ENCODE data around the gene CLRN3.

Gene CLRN3

DNA sequence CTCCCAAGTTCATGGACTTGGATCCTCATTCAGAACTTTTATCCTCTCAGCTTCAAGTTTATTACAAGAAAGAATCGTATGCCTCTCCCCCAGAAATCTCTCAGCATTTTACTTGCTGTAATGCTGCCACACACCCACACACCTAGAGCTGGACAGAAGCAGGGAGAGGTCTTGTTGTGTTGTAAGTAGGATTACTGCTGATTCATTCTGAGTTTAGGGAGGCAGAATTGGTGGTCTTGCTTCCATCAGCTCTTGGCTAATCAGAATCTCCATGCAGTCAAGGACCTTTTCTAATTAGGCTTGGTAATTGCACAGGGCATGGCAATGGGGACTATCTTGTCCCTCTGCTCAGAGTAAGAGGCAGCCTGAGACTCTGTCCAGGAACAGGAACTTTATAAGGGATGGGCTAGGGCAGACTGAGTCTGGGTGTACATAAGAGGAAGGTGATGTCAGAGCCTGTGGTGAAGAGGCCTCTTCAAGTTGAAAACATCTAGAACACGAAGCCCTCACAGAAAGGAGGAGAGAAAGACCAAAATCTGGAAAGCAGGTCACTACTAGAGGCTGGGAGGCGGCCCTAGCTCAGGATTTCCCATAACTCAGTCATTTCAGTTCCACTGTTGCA, 7.1 kb upstream of the CLRN3 start:
- DNase-seq, result peak; percentile 89 to 90

DNA sequence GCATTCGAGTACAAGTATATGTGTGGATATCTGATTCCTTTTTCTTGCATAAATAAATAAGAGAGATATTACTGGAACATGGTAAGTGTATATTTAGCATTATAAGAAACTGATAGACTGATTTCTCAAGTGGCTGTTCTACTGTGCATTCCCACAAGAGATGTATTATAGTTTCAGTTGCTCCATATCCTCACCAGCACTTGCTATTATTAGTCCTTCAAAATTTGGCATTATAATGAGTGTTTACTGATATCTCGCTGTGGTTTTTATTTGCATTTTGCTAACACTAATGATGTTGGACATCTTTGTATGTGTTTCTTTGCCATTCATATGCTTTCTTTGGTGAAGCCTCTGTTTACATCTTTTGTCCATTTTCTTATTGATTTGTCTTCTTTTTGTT, 4.4 kb upstream of the CLRN3 start:
- no peak for DNase-seq

DNA sequence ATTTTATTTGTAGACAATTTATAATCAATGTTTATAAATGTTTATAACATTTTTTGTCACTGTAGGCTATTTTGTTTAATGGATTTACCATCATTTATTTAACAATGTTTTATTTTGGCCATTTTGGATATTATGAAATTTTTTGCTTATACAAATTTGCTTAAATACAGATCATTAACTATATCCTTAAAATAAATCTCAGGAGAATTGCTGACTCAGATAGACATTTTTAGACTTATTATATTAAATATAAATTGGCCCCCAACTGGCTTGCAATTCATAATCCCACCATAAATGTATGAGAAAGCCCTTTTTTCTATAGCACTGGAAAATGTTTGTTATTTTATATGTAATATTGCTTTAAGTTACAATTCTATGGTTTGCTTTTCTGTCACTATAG, 3.8 kb upstream of the CLRN3 start:
- DNase-seq, result no peak

DNA sequence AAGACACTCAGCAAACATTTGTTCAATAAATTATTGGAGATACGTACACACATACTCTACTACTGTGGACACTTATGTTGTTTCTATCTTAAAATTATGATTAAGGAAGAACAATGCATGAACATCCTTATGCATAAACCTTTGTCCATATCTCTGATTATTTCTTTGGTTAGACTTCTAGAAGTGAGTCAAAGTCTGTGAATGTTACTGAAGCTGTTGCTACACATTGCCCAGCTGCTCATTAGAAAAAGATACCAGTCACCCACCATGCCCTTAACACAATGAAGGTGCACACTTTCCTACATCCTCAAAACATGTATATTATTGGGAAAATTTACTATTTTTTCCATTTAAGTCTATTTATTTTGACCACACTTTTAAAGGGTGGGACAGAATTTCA, 1.4 kb upstream of the CLRN3 start:
- no peak for DNase-seq

DNA sequence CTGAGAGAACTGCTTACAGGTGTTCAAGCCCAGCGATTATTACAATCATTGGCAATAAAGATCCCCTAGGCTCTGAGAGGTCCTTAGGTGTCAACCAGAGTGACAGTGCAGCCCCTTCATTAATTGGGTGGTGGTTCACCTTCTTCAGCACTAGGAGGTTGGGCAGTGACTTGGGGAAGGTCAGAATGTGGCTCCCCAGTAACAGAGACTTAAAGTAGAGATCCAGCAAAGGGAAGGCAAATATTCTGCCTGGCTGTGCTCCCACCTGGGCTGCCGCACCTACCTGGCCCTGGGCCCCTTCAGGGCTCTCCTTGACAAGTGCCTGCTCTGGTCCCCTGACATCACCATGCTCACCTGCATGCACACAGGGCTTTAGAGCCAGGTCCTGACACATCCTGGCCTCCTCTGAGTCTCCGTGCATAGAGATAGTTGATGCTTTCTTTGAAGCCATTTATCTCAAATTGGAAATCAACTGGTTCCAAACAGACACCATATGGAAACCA, 1.9 kb downstream of the CLRN3 start:
- DNase-seq, result no peak

DNA sequence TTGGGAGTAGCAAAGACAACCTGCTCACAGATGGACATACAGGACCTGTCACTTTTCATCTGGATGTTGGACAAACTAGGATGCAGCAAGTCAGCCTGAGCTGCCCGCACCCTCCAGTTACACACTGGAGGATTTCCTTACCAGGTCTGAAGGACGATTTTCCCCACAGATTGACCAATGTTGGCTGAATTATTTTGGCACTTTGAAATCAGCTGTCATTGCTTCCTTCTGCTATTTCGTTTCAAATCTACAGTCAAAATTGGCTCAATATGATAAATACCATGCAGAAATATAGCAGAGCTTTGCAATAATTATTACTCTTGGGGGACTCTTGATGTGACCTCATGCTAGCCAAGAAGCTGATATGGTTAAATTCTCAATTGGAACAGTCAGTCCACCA, 2.5 kb downstream of the CLRN3 start:
- DNase-seq, result peak; percentile 39 to 53

DNA sequence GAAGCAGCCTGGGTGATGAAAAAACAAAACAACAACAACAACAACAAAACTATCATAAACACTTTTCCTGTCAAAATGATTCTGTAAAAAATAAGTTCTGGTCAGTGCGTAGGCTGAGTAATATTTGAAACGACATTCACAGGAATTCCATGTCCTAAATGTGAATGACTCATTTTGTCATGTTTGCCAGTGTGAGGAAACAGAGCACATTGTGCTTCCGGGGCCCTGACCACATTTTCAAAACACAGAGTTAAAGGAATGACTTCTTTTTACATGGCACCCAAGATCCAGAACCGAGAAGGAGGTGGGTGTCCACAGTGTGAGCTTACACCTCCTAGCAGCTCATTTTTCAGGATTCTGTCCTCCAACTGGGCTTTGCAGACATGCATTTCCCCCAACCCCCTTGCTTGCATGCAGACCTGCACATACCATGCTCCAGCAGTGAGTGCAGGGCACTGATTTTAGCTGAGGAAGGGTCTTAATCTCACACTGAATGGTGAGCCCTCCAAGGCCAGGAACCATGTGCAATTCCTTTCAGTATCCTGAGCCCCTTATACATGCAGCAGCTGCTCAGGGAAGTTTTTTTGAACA, 3.0 kb downstream of the CLRN3 start:
- DNase-seq, result peak; percentile 80 to 82

DNA sequence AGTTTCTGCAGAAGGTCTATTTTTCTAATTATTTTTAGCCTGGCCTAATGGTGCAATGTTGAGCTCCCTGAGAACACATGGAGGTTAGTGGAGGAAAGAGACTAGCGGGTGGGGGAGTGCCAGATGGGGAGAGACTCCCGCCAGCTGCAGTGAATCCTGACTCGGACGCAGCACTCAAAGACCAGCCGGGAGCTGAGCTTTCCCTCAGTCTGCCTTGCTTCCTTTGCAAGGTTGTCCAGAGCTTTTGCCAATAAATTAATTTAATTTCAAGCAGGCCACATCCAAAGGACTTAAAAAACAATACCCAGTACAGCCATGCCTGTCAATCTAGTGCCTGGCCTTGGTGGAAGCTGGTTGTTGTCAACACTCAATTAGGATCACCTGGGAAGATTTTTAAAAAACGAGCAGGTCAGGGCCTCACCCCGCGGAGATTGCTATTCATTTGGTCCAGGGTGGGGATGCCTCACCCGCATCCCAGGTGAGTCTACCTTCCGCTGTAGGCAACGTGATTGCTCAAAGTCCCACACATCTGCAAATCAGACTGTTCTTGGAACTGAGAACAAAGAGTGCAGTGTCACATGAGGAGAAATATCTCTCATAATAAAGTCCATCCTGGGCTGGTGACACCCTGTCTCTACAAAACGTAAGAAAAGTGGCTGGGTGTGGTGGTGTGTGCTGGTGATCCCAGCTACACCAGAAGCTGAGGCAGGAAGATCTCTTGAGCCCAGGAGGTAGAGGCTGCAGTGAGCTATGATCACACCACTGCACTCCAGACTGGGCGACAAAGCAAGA, 4.0 kb downstream of the CLRN3 start:
- no peak for DNase-seq

DNA sequence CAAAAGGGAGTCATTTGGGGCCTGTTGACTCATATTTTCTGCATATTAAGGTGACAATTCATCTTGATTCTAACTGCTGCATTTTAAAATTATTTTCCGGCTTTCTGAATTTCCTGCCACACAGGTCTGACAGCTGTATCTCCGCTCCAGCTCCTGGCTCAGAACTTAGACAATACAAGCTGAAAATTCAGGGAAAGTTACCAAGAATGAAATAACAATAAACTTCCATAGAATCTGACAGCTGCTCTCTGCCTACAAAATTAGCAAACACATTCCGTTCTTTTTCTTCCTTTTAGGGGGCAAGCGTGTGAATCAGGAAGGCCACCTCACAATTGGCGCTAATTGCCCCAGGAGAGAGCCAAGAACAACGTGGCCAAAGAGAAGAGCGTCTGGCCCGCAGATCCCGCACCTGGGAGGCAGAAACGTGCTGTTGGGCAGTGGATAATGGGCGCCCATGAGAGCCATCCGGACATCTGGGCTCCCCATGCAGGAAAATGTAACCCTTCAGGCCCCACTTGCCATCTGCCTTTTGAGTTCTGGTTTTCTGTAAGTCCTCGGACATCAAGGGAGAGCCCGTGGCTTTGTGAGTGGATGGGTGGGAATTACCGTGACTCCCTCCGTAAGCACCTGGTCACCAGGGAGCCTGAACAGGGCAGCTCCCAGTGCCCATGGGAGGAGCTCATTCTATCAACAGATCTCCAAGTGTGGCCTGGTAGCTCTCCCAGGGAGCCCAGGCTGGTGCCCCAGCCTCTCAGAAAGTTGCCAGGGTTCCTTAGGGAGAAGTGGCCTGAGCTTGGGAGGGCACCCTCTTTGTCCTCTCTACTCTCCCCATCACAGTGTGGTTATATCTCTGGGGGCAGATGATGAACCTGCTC, 5.0 kb downstream of the CLRN3 start:
- no peak for DNase-seq

DNA sequence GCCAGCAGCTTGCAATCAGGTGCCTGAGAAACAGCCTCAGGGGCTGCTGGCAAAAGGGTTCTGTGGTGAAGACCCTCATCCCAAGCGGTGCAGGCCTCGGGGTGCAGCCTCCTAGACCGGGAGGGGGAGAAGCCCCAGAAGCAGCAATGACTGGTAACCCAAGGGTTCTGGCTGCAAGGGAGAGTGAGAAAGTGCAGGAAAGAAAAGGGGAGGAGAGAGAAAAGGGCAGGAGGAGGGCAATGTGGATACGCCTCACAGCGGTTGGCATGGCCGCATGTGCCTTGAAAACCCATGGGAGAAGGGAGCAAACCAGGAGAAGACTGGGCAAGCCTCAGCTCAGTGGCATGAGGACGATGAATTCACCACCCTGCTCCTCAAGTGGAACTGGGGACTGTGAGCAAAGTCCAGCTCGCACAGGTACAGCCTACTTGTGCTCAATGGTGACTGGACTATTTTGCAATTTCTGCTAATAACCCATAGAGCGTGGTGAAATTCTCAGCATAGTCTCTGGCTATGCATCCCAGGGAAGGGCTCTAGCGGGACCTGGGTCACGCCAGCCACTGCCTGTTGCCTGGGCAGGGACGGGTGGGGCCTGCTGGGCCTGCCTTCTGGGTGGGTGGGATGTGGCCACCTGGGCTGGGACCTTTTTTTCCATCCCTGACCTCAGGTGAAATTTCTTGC, 6.2 kb downstream of the CLRN3 start:
- DNase-seq, result no peak

DNA sequence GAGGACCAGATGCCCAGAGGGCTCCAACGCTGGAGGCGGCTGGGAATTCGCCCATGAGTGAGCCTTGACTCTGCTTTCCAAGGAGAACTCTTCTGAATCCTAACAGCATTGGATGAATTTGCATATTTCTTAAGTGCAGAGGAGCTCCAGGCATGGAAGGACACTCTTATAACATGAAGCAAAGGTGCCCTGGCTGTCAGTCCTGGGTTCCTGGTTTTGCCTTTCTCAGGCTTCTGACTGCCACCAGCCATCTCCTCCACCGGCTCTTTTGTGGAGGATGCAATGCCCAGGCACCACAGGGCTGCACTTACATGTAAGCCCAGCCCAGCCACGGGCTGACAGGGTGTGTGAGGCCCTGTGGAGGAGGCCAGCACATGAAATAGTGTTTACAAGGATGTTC, 8.2 kb downstream of the CLRN3 start:
- no peak for DNase-seq

DNA sequence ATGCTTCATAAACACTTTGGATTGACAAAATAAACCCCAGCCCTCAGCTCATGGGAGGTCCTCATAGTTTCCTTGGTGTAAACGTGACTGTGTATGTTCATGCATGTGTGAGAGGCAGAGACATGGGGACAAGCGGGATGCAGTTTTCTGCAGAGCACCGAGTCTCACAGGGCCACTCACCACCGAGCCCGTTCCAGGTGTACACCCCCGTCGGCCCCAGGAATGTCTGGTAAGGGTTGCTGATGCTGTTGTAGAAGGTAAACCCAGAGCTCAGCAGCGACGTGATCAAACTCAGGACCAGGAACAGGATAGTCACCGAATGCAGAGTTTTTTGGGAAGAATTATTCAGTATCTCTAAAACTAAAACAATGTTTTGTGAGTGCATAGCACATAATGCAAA, 9.2 kb downstream of the CLRN3 start:
- no peak for DNase-seq

DNA sequence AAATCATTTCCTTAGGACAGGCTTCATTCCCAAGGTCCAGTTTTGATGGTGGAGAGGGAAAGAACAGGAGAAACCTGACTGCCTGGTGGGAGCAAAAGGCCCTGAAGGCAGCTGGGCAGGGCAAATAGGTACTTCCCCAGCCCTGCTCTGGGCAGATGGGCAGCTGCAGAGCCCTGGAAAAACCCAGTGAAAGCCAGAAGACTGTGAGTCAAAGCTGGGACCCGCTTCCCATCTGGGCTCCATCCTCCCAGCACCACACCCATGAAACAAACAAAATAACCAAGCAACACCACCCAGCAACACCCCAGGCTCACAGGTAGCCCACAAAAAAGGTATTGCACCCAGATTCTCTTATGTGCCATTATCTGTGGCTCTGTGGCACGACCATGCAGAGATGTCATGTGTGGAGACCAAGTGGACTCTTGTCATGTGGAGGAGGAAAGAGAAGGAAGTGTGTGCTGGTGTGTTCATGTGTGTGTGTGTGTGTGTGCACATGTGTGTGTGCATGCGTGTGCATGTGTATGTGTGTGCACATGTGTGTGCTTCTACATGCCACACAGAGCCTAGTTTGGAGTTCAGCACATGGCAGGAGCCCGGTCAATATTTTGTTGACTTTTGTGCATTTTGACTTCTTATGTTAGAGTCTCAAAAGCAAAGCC, 9.8 kb downstream of the CLRN3 start:
- DNase-seq, result peak in 1 of 2 donors; percentile 26

DNA sequence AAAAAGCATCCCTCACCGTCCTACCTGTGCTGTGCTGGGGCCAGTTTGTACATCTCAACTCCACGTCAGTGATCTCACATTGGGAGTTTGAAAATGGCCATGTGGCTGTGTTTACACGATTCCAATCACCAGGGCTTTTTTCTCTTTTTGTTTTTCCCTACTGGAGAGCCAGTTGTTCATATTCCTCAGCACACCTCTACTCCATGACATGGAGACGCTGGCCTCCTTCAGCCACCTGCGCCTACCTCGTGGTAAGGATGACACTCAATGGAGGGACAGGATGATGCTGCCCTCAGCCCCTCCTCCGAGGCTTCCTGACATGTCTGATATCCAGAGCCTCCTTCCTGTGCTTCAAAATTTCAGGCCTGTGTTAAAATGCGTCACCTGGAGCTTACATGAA, 10.3 kb downstream of the CLRN3 start:
- no peak for DNase-seq

DNA sequence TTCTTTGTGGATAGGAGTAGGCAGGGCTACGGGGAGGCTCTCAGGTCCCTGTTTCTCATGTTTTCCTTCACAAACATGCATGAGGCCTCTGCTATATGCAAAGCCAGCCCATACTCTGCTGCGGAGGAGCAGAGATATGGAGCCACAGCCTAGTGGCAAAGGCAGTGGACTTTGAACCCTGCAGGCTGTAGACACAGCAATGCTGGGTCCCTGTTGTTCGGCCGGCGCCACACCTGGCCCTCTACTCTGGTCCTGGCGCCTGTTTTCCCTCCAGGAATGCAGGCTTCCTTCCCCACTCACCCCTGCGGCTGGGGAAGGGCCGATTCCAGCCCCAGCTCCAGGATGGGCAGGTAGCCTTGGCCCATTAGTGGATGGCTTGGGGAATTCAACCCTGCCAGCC, 11.5 kb downstream of the CLRN3 start:
- DNase-seq, result no peak

DNA sequence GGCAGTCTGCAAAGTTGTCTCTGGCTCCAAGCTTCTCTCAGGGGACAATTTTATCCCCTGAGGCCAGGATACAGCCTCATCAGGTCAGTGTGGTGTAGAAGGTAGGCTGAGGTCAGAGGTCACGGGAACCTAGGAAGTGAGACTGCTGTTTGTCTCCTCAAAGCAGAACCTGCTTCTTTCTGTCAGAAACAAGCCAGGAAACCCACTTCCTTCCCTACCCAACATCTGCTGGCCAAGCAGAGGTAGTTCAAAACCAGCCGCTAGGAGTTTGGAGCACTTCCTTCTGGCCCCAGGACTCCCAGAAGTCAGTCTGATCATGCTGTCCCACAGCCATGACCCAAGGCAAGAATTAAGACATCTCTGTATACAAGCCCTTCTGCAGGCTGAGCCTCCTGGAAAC, 12.2 kb downstream of the CLRN3 start:
- DNase-seq, result peak; percentile 87

DNA sequence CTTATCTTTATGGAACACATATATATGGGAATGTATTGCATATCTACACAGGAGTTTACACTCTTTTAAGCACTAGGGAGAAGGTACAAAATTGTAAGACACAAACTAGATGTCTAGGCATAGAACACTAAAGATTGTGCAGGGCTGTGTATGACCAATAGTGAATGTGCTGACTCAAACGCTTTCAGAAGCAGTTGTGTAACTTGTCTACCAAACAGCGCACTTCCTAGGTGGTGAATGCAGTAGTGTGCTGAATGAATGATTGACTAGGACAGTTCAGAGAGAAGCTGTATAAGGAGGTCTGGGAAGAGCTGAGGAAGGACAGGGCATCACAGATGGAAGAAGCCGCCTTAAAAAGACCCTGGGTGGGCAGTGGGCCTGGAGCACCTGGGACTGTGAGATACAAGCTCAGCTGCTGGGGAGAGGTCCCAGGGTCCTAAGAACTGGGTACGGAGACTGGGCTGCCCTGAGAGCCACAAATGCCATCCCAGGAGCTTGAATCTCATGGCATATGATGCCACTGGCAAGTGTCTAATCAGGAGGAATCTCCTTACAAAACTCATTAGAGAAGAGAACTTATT, 14.2 kb downstream of the CLRN3 start:
- peak; percentile 62 to 69 for DNase-seq

DNA sequence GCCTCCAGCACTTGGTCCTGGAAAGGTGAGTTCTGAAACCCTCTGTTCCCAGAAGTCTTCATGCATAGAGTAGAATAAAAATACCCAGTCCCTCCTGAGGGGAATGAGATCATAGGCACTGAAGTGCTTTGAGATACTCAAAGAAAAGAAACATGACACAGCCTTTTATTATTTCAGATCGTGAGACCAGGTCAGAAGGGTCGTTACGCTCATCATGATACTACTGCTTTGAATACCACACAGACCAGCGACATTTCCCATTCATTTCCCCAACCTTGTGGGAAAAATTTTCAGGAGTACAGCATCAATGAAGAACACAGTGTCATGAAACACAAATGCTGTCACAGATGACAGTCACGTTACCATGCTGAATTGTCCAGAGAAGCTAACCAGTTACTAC, 15.0 kb downstream of the CLRN3 start:
- DNase-seq, result no peak

DNA sequence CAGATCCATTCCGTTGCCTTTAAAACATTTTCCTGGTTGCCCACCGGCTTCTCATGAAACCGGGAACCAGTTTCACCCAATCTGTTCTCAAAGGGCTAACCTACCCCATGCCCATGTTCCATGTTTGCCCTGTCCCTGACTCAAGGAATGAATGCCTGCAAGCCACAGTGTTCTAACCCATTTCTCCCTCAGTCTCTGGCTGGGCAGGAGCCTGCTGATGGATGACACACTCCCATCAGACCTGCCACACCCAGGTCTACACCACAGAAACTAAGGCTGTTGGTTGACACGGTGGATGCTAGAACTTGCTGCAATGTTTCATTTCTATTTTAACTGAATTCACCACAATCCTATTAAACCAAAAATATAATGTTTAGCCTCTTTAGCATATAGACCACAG, 15.6 kb downstream of the CLRN3 start:
- DNase-seq, result no peak

DNA sequence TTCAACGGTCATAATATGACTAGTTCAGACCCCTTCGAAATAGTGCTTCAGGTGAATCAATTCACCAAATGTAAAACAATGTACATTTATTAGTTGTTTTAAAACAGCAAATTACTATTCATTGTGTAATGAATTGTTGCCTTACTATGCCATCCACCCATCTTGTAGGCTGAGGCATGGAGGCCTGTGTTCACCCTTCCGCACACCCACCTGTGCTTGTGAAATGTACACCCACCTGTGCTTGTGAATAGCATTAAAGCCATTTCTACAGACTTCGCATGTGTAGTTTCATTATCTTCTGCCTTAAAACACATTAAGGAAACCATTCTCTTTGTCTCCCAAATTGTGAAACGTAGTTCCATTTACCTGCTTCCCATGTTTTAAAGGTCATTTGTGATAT, 16.8 kb downstream of the CLRN3 start:
- no peak for DNase-seq

DNA sequence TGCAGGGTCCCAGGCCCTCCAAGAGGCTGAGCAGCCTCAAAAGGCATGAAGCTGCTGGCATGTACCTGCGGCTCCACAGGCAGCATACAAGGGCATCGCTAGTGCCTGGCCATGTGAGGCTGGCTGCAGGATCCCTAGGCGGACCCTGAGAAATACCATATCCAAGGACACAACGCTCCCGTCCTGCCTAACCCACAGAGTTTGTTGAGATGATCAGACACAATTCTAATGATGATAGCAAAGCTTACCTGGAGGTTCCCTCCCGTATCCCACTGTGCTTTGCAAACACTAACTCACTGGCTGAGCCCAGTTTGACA, 17.3 kb downstream of the CLRN3 start:
- DNase-seq, result no peak
